Measurements from ENCODE around the gene RBKS.

RBKS gene

GRCh38 chr2:27828305-27828704 is 61.9 kb downstream of the RBKS start:
- no peak for DNase-seq

GRCh38 chr2:27824401-27824800 is 65.8 kb downstream of the RBKS start:
- no peak for DNase-seq

GRCh38 chr2:27823569-27823968 is 66.6 kb downstream of the RBKS start:
- DNase-seq = no peak

- DNase-seq = no peak
These were observed 67.1 kb downstream of the RBKS start for GRCh38 chr2:27823135-27823534.

- DNase-seq = no peak
These were observed 68.1 kb downstream of the RBKS start for GRCh38 chr2:27822049-27822448.

- DNase-seq = no peak
These were observed 74.2 kb downstream of the RBKS start for GRCh38 chr2:27815860-27816438.

- no peak for DNase-seq
These were observed 75.4 kb downstream of the RBKS start for GRCh38 chr2:27814758-27815157.

- no peak for DNase-seq
These were observed 78.4 kb downstream of the RBKS start for GRCh38 chr2:27811768-27812167.

- no peak for DNase-seq
These were observed 79.7 kb downstream of the RBKS start for GRCh38 chr2:27810455-27810854.

- DNase-seq = no peak
These were observed 80.4 kb downstream of the RBKS start for GRCh38 chr2:27809761-27810241.

GRCh38 chr2:27808984-27809383 is 81.2 kb downstream of the RBKS start:
- DNase-seq = no peak

GRCh38 chr2:27808418-27808817 is 81.8 kb downstream of the RBKS start:
- DNase-seq = no peak

- peak; percentile 28 to 29 for DNase-seq
These were observed 82.7 kb downstream of the RBKS start for GRCh38 chr2:27807476-27807875.

- DNase-seq = no peak
These were observed 83.7 kb downstream of the RBKS start for GRCh38 chr2:27806311-27807059.

GRCh38 chr2:27805180-27805579 is 85.0 kb downstream of the RBKS start:
- DNase-seq = no peak

GRCh38 chr2:27804146-27804545 is 86.0 kb downstream of the RBKS start:
- no peak for DNase-seq

GRCh38 chr2:27803046-27803445 is 87.1 kb downstream of the RBKS start:
- no peak for DNase-seq

GRCh38 chr2:27802547-27802946 is 87.6 kb downstream of the RBKS start:
- no peak for DNase-seq

- DNase-seq = no peak
These were observed 89.3 kb downstream of the RBKS start for GRCh38 chr2:27800856-27801255.

GRCh38 chr2:27799646-27800010 is 90.6 kb downstream of the RBKS start:
- DNase-seq = no peak

- no peak for DNase-seq
These were observed 91.1 kb downstream of the RBKS start for GRCh38 chr2:27798948-27799645.

GRCh38 chr2:27798486-27798885 is 91.7 kb downstream of the RBKS start:
- DNase-seq = no peak

- DNase-seq = no peak
These were observed 92.3 kb downstream of the RBKS start for GRCh38 chr2:27797841-27798240.

All from activated T-cell treated with anti-CD3 and anti-CD28 coated beads, Interleukin-2, amount 50 U/mL, for 48 hours (primary cell).